IPS-11a (cell line): ENCODE results near the gene ISL2.

Source experiments
- H3K4me3 ChIP-seq: one replicate; pipeline ENCODE4 v1.5.1; 2013; ENCODE audit warnings: low read depth, low read length, control low read depth

Gene ISL2

GRCh38 chr15:76341366-76342057 is 4.9 kb downstream of the ISL2 start:
- H3K4me3 ChIP-seq, result no peak overlapping the region

- no peak overlapping the region for H3K4me3 ChIP-seq
Measured at GRCh38 chr15:76342058-76342381, 5.4 kb downstream of the ISL2 start.

GRCh38 chr15:76342382-76343201 is 6.0 kb downstream of the ISL2 start:
- H3K4me3 ChIP-seq, result no peak overlapping the region

GRCh38 chr15:76343313-76343996 is 6.9 kb downstream of the ISL2 start:
- H3K4me3 ChIP-seq, result no peak overlapping the region

- H3K4me3 ChIP-seq, result no peak overlapping the region
Measured at GRCh38 chr15:76344893-76345582, 8.5 kb downstream of the ISL2 start.

- peak overlapping the region; percentile 43 for H3K4me3 ChIP-seq
Measured at GRCh38 chr15:76345583-76345879, 9.0 kb downstream of the ISL2 start.

GRCh38 chr15:76345880-76346668 is 9.5 kb downstream of the ISL2 start:
- H3K4me3 ChIP-seq, result peak overlapping the region; percentile 43

GRCh38 chr15:76346669-76347481 is 10.3 kb downstream of the ISL2 start:
- H3K4me3 ChIP-seq, result peak overlapping the region; percentile 43

GRCh38 chr15:76347482-76348055 is 11.0 kb downstream of the ISL2 start:
- H3K4me3 ChIP-seq, result peak overlapping the region; percentile 43

GRCh38 chr15:76349301-76350070 is 12.9 kb downstream of the ISL2 start:
- no peak overlapping the region for H3K4me3 ChIP-seq

- no peak overlapping the region for H3K4me3 ChIP-seq
Measured at GRCh38 chr15:76353023-76353577, 16.5 kb downstream of the ISL2 start.

- H3K4me3 ChIP-seq, result no peak overlapping the region
Measured at GRCh38 chr15:76353903-76354302, 17.3 kb downstream of the ISL2 start.

- H3K4me3 ChIP-seq, result no peak overlapping the region
Measured at GRCh38 chr15:76354823-76355440, 18.4 kb downstream of the ISL2 start.

GRCh38 chr15:76358453-76358852 is 21.9 kb downstream of the ISL2 start:
- H3K4me3 ChIP-seq, result no peak overlapping the region

GRCh38 chr15:76359152-76359551 is 22.6 kb downstream of the ISL2 start:
- no peak overlapping the region for H3K4me3 ChIP-seq

GRCh38 chr15:76360416-76360815 is 23.8 kb downstream of the ISL2 start:
- H3K4me3 ChIP-seq, result no peak overlapping the region

GRCh38 chr15:76363251-76363650 is 26.7 kb downstream of the ISL2 start:
- no peak overlapping the region for H3K4me3 ChIP-seq

GRCh38 chr15:76366714-76367113 is 30.1 kb downstream of the ISL2 start:
- H3K4me3 ChIP-seq, result no peak overlapping the region
